H1 (cell line): ENCODE results near the gene AMBN. TPM values are rescaled to one million over a fixed set of nuclear protein-coding genes. Genes with fewer than 3 reads are reported as not detected.

Source experiments
- EZH2 ChIP-seq: fragments of 200-600 bp; sonication (generic); IDR thresholded peaks from 2 replicates; pipeline ENCODE4 v1.7.1; 2012; ENCODE audit warnings: low read depth, mild to moderate bottlenecking, moderate library complexity, low read length, inconsistent platforms; ENCODE audit not compliant: severe bottlenecking
- FOSL1 ChIP-seq: IDR thresholded peaks from 2 replicates; pipeline ENCODE4 v1.6.1; 2011; ENCODE audit warnings: mild to moderate bottlenecking, low read depth, low read length, moderate library complexity; ENCODE audit not compliant: insufficient read depth
- PHF8 ChIP-seq: fragments of 200-600 bp; sonication (generic); conservative IDR thresholded peaks from 2 replicates; pipeline ENCODE4 v1.7.1; 2012; ENCODE audit warnings: low read depth, mild to moderate bottlenecking, inconsistent platforms, low read length, moderate library complexity
- SP1 ChIP-seq: IDR thresholded peaks from 2 replicates; pipeline ENCODE4 v1.6.1; 2011; ENCODE audit warnings: low read depth, low read length
- TAF1 ChIP-seq: IDR thresholded peaks from 2 replicates; pipeline ENCODE4 v1.6.1; 2011; ENCODE audit warnings: mild to moderate bottlenecking, low read depth, low read length
- polyA plus RNA-seq, 7 experiments: library from polyadenylated mRNA; depleted of rRNA in 3 of 7; stranded (reverse) in 5 of 7; unstranded in 2 of 7; fragments of >200 nt in 5 of 7; fragments of 200-250 nt in 2 of 7; gene quantifications; 1 replicate in 5 of 7; 2 replicates in 1 of 7; 4 replicates in 1 of 7; pipeline versions ENCODE4 v1.2.1 to v1.2.3, GENCODE V29; 2011 to 2013; ENCODE audit warnings: missing spikeins in 2 of 7, mixed read lengths in 2 of 7
- total RNA-seq: library from RNA; stranded (reverse); fragmentation: NEBNext Ultra II Directional; extraction: Animal tissue kit (Norgen Biotek cat#: 25700); gene quantifications from 2 replicates; pipeline ENCODE4 v1.2.1, GENCODE V29; 2021
- TF ChIP-seq, protein P1 (sequence below): fragments of 300-600 bp; sonication (generic); IDR thresholded peaks from 2 replicates; pipeline ENCODE4 v1.7.1; 2012; ENCODE audit warnings: low read length, moderate library complexity, mild to moderate bottlenecking, inconsistent platforms; ENCODE audit not compliant: insufficient replicate concordance
- TF ChIP-seq, protein P2 (sequence below): IDR thresholded peaks from 2 replicates; pipeline ENCODE4 v1.6.1; 2012; ENCODE audit warnings: inconsistent platforms
- TF ChIP-seq, protein P3 (sequence below), 3 experiments: IDR thresholded peaks; 1 replicate in 2 of 3; 2 replicates in 1 of 3; pipeline versions ENCODE4 v1.5.1 to v1.6.1; 2011; ENCODE audit warnings: low read length in 3 of 3, mild to moderate bottlenecking in 3 of 3, inconsistent platforms in 2 of 3, low read depth in 1 of 3, moderate library complexity in 1 of 3; ENCODE audit not compliant: insufficient read depth in 1 of 3; ENCODE audit errors: control extremely low read depth in 1 of 3

AMBN gene
- total and polyA plus RNA-seq, 2 of the 8 experiments (the other 6 are each of a cell fraction or from before 2014, with no cell fraction given), result not detected

DNA sequence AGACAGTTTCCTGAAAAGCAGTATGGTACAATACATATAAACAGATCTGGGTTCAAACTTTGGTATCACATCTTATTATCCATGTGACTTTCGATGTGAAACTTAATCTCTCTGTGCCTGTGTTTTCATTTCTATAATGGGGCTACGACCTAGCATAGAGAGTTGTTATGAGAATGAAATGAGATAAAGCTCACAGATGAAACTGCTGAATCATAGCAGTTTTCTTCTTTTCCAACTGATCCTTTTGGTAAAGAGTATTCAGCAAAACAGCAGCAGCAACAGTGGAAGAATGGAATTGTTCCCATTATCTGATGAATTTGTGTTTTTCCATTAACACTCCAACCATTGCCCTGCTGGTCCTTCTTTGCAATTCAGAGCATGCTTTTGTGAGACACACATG, 16.3 kb downstream of the AMBN start (continued):
- TF ChIP-seq, protein P1, sequence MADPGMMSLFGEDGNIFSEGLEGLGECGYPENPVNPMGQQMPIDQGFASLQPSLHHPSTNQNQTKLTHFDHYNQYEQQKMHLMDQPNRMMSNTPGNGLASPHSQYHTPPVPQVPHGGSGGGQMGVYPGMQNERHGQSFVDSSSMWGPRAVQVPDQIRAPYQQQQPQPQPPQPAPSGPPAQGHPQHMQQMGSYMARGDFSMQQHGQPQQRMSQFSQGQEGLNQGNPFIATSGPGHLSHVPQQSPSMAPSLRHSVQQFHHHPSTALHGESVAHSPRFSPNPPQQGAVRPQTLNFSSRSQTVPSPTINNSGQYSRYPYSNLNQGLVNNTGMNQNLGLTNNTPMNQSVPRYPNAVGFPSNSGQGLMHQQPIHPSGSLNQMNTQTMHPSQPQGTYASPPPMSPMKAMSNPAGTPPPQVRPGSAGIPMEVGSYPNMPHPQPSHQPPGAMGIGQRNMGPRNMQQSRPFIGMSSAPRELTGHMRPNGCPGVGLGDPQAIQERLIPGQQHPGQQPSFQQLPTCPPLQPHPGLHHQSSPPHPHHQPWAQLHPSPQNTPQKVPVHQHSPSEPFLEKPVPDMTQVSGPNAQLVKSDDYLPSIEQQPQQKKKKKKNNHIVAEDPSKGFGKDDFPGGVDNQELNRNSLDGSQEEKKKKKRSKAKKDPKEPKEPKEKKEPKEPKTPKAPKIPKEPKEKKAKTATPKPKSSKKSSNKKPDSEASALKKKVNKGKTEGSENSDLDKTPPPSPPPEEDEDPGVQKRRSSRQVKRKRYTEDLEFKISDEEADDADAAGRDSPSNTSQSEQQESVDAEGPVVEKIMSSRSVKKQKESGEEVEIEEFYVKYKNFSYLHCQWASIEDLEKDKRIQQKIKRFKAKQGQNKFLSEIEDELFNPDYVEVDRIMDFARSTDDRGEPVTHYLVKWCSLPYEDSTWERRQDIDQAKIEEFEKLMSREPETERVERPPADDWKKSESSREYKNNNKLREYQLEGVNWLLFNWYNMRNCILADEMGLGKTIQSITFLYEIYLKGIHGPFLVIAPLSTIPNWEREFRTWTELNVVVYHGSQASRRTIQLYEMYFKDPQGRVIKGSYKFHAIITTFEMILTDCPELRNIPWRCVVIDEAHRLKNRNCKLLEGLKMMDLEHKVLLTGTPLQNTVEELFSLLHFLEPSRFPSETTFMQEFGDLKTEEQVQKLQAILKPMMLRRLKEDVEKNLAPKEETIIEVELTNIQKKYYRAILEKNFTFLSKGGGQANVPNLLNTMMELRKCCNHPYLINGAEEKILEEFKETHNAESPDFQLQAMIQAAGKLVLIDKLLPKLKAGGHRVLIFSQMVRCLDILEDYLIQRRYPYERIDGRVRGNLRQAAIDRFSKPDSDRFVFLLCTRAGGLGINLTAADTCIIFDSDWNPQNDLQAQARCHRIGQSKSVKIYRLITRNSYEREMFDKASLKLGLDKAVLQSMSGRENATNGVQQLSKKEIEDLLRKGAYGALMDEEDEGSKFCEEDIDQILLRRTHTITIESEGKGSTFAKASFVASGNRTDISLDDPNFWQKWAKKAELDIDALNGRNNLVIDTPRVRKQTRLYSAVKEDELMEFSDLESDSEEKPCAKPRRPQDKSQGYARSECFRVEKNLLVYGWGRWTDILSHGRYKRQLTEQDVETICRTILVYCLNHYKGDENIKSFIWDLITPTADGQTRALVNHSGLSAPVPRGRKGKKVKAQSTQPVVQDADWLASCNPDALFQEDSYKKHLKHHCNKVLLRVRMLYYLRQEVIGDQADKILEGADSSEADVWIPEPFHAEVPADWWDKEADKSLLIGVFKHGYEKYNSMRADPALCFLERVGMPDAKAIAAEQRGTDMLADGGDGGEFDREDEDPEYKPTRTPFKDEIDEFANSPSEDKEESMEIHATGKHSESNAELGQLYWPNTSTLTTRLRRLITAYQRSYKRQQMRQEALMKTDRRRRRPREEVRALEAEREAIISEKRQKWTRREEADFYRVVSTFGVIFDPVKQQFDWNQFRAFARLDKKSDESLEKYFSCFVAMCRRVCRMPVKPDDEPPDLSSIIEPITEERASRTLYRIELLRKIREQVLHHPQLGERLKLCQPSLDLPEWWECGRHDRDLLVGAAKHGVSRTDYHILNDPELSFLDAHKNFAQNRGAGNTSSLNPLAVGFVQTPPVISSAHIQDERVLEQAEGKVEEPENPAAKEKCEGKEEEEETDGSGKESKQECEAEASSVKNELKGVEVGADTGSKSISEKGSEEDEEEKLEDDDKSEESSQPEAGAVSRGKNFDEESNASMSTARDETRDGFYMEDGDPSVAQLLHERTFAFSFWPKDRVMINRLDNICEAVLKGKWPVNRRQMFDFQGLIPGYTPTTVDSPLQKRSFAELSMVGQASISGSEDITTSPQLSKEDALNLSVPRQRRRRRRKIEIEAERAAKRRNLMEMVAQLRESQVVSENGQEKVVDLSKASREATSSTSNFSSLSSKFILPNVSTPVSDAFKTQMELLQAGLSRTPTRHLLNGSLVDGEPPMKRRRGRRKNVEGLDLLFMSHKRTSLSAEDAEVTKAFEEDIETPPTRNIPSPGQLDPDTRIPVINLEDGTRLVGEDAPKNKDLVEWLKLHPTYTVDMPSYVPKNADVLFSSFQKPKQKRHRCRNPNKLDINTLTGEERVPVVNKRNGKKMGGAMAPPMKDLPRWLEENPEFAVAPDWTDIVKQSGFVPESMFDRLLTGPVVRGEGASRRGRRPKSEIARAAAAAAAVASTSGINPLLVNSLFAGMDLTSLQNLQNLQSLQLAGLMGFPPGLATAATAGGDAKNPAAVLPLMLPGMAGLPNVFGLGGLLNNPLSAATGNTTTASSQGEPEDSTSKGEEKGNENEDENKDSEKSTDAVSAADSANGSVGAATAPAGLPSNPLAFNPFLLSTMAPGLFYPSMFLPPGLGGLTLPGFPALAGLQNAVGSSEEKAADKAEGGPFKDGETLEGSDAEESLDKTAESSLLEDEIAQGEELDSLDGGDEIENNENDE, result no peak
- TF ChIP-seq PHF8 (no peak), FOSL1 (no peak), SP1 (no peak), EZH2 (no peak), TAF1 (no peak)
- TF ChIP-seq, protein P2, sequence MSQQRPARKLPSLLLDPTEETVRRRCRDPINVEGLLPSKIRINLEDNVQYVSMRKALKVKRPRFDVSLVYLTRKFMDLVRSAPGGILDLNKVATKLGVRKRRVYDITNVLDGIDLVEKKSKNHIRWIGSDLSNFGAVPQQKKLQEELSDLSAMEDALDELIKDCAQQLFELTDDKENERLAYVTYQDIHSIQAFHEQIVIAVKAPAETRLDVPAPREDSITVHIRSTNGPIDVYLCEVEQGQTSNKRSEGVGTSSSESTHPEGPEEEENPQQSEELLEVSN, result no peak
- TF ChIP-seq, protein P3, sequence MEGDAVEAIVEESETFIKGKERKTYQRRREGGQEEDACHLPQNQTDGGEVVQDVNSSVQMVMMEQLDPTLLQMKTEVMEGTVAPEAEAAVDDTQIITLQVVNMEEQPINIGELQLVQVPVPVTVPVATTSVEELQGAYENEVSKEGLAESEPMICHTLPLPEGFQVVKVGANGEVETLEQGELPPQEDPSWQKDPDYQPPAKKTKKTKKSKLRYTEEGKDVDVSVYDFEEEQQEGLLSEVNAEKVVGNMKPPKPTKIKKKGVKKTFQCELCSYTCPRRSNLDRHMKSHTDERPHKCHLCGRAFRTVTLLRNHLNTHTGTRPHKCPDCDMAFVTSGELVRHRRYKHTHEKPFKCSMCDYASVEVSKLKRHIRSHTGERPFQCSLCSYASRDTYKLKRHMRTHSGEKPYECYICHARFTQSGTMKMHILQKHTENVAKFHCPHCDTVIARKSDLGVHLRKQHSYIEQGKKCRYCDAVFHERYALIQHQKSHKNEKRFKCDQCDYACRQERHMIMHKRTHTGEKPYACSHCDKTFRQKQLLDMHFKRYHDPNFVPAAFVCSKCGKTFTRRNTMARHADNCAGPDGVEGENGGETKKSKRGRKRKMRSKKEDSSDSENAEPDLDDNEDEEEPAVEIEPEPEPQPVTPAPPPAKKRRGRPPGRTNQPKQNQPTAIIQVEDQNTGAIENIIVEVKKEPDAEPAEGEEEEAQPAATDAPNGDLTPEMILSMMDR (IDR thresholded peaks at IDR 0.05; ENCODE audit: control extremely low read depth in 1 of 3, insufficient read depth in 1 of 3, low read depth in 1 of 3, low read length in 3 of 3), result no peak
